Pericardium fibroblast (primary cell): ENCODE data around the gene ARSH. TPM values are rescaled to one million over a fixed set of nuclear protein-coding genes. Genes with fewer than 3 reads are reported as not detected.

ENCODE experiments used
- total RNA-seq: library from RNA; depleted of rRNA; stranded (reverse); fragments of >200 nt; gene quantifications from 2 replicates; pipeline ENCODE4 v1.2.3, GENCODE V29; 2015

ARSH gene
- not detected in 2 replicates for total RNA-seq

GRCh38 chrX:3006495-3006894, at the start of gene ARSH:
TSS of gene ARSH (plus strand) at chrX:3006546. CDS start at chrX:3006613, 67 bp downstream.

Other genes with a start within 250 kb of the ARSH start
- 7.5 and 7.7 TPM in 2 replicates for gene GYG2, start 177.6 kb upstream of the ARSH start, total RNA-seq
- 7.6 and 8.3 TPM in 2 replicates for gene ARSD, start 77.2 kb upstream of the ARSH start, total RNA-seq
- not detected in 2 replicates for gene ARSF, start 34.9 kb downstream of the ARSH start, total RNA-seq